GM23338 (cell line): Measurements from ENCODE around the gene TMEM182. TPM values are rescaled to one million over a fixed set of nuclear protein-coding genes. Genes with fewer than 3 reads are reported as not detected.

Source experiments
- ATAC-seq: fragments of 200-7000 bp; cut with Tn5 transposase; 3 replicates; pipeline ENCODE4 v1.9.1; 2020
- DNase-seq: peaks from one replicate; pipeline ENCODE4 v3.0.0-alpha.2; 2015; ENCODE audit warnings: low spot score
- H2AFZ ChIP-seq: fragments of 200-600 bp; sonication (generic); 2 replicates; pipeline ENCODE4 v1.8.0; 2016; ENCODE audit warnings: antibody characterized with exemption, mild to moderate bottlenecking, moderate library complexity
- H3F3A ChIP-seq: fragments of 200-600 bp; sonication (generic); replicated peaks from 2 replicates; pipeline ENCODE4 v1.8.0; 2017; ENCODE audit warnings: antibody characterized with exemption, mixed run types, low read depth
- H3K27ac ChIP-seq: fragments of 200-600 bp; sonication (generic); 2 replicates; pipeline ENCODE4 v1.6.1; 2016; ENCODE audit warnings: low read depth
- H3K27me3 ChIP-seq: fragments of 200-600 bp; sonication (generic); 2 replicates; pipeline ENCODE4 v1.8.0; 2016; ENCODE audit warnings: mild to moderate bottlenecking, mixed run types, moderate library complexity; ENCODE audit not compliant: insufficient read depth
- H3K36me3 ChIP-seq: fragments of 200-600 bp; sonication (generic); 2 replicates; pipeline ENCODE4 v1.8.0; 2016; ENCODE audit warnings: mild to moderate bottlenecking; ENCODE audit not compliant: insufficient read depth
- H3K4me1 ChIP-seq: fragments of 200-600 bp; sonication (generic); 2 replicates; pipeline ENCODE4 v1.8.0; 2016; ENCODE audit warnings: mild to moderate bottlenecking, moderate library complexity; ENCODE audit not compliant: insufficient read depth
- H3K4me2 ChIP-seq: fragments of 200-600 bp; sonication (generic); 2 replicates; pipeline ENCODE4 v1.7.1; 2017; ENCODE audit warnings: mixed run types
- H3K4me3 ChIP-seq: fragments of 200-600 bp; sonication (generic); 2 replicates; pipeline ENCODE4 v1.6.1; 2016; ENCODE audit warnings: mixed run types
- H3K79me2 ChIP-seq: fragments of 200-600 bp; sonication (generic); replicated peaks from 2 replicates; pipeline ENCODE4 v1.8.0; 2017; ENCODE audit warnings: mild to moderate bottlenecking; ENCODE audit not compliant: insufficient read depth
- H3K9me2 ChIP-seq: fragments of 200-600 bp; sonication (generic); 2 replicates; pipeline ENCODE4 v1.8.0; 2017; ENCODE audit not compliant: insufficient read depth
- H4K20me1 ChIP-seq: fragments of 200-600 bp; sonication (generic); replicated peaks from 2 replicates; pipeline ENCODE4 v1.8.0; 2017; ENCODE audit warnings: mild to moderate bottlenecking; ENCODE audit not compliant: insufficient read depth
- H3K27ac Mint-ChIP-seq: 2 replicates; pipeline ENCODE4 v1.8.0; 2020; ENCODE audit warnings: inconsistent platforms, mild to moderate bottlenecking, moderate library complexity, mixed read lengths
- H3K27me3 Mint-ChIP-seq: 3 replicates; pipeline ENCODE4 v1.8.0; 2022; ENCODE audit warnings: low read depth, mild to moderate bottlenecking, moderate library complexity, mixed read lengths, inconsistent platforms; ENCODE audit not compliant: insufficient read depth, poor library complexity
- H3K36me3 Mint-ChIP-seq: 3 replicates; pipeline ENCODE4 v1.8.0; 2021; ENCODE audit warnings: low read depth, mild to moderate bottlenecking, inconsistent platforms, moderate library complexity, mixed read lengths
- H3K4me1 Mint-ChIP-seq: 3 replicates; pipeline ENCODE4 v1.8.0; 2020; ENCODE audit warnings: mild to moderate bottlenecking, inconsistent platforms, mixed read lengths
- H3K4me3 Mint-ChIP-seq: 3 replicates; pipeline ENCODE4 v1.8.0; 2021; ENCODE audit warnings: moderate library complexity, mild to moderate bottlenecking, inconsistent platforms, mixed read lengths
- H3K9me3 Mint-ChIP-seq: 3 replicates; pipeline ENCODE4 v1.8.0; 2020; ENCODE audit warnings: moderate library complexity, mild to moderate bottlenecking, inconsistent platforms, mixed read lengths
- CREB1 ChIP-seq: fragments of 250-450 bp; sonication (Bioruptor Pico); IDR thresholded peaks from 2 replicates; pipeline ENCODE4 v1.5.0; 2020; ENCODE audit warnings: low read depth, mild to moderate bottlenecking, moderate library complexity
- EZH2 ChIP-seq: fragments of 200-600 bp; sonication (generic); IDR thresholded peaks from one replicate; pipeline ENCODE4 v1.8.0; 2017; ENCODE audit warnings: antibody characterized with exemption, mild to moderate bottlenecking, low read depth; ENCODE audit not compliant: unreplicated experiment
- EZH2phosphoT487 ChIP-seq: fragments of 200-600 bp; sonication (generic); IDR thresholded peaks from one replicate; pipeline ENCODE4 v1.8.1; 2018; ENCODE audit warnings: antibody characterized with exemption; ENCODE audit not compliant: unreplicated experiment
- JUNB ChIP-seq: IDR thresholded peaks from one replicate; pipeline ENCODE4 v1.6.1; 2016; ENCODE audit warnings: antibody characterized with exemption; ENCODE audit not compliant: unreplicated experiment
- NANOG ChIP-seq: IDR thresholded peaks from 2 replicates; pipeline ENCODE4 v1.6.1; 2016; ENCODE audit warnings: antibody characterized with exemption, borderline replicate concordance
- POLR2AphosphoS5 ChIP-seq: IDR thresholded peaks from 2 replicates; pipeline ENCODE4 v1.6.1; 2016; ENCODE audit warnings: antibody characterized with exemption, low read depth
- REST ChIP-seq: IDR thresholded peaks from one replicate; pipeline ENCODE4 v1.6.1; 2018; ENCODE audit warnings: antibody characterized with exemption; ENCODE audit not compliant: unreplicated experiment
- STAT1 ChIP-seq: IDR thresholded peaks from one replicate; pipeline ENCODE4 v1.6.1; 2016; ENCODE audit warnings: antibody characterized with exemption; ENCODE audit not compliant: unreplicated experiment
- ZNF114 ChIP-seq: fragments of 250-450 bp; sonication (Bioruptor Pico); IDR thresholded peaks from 2 replicates; pipeline ENCODE4 v1.5.0; 2020; ENCODE audit warnings: mild to moderate bottlenecking, moderate library complexity
- ZNF331 ChIP-seq: fragments of 250-450 bp; sonication (Bioruptor Pico); IDR thresholded peaks from 2 replicates; pipeline ENCODE4 v1.5.0; 2020; ENCODE audit warnings: low read depth, mild to moderate bottlenecking, moderate library complexity
- polyA plus RNA-seq: library from polyadenylated mRNA; unstranded; fragments of >200 nt; fragmentation: Nextera tagmentation; extraction: Ambion mirVana; gene quantifications from 2 replicates; pipeline ENCODE4 v1.2.1, GENCODE V29; 2016
- total RNA-seq: library from RNA; depleted of rRNA; stranded (reverse); fragments of >200 nt; shearing (Covaris generic); gene quantifications from 2 replicates; pipeline ENCODE4 v1.2.3, GENCODE V29; 2014
- TF ChIP-seq, protein P1 (sequence below): IDR thresholded peaks from 2 replicates; pipeline ENCODE4 v1.6.1; 2016; ENCODE audit warnings: antibody characterized with exemption
- TF ChIP-seq, protein P2 (sequence below): fragments of 250-450 bp; sonication (Bioruptor Pico); IDR thresholded peaks from 2 replicates; pipeline ENCODE4 v1.5.0; 2020; ENCODE audit warnings: mild to moderate bottlenecking, moderate library complexity

TMEM182 gene
- total and polyA plus RNA-seq, 2 experiments from 2014 or later = 5.2 to 7.2 TPM

- H3K4me1 ChIP-seq = no peaks in the 10 kb centered on the region
- H3K4me3 Mint-ChIP-seq = no peak overlapping the region
- H3K27ac Mint-ChIP-seq = no peak overlapping the region
- H2AFZ ChIP-seq = no peak overlapping the region
- no peak overlapping the region for H3K4me3 ChIP-seq
- H3F3A ChIP-seq = no peaks in the 10 kb centered on the region
- no peaks in the 10 kb centered on the region for H3K27me3 ChIP-seq
- no peaks in the 10 kb centered on the region for H3K9me3 Mint-ChIP-seq
- H3K36me3 Mint-ChIP-seq = peaks cover 12% of the 10 kb centered on the region
- H3K4me2 ChIP-seq = no peak overlapping the region
- TF ChIP-seq NANOG = no peak
- TF ChIP-seq POLR2AphosphoS5 = no peak
- no peaks in the 10 kb centered on the region for H3K79me2 ChIP-seq
- no peak for ATAC-seq
- no peaks in the 10 kb centered on the region for H3K36me3 ChIP-seq
- H4K20me1 ChIP-seq = 0 out of 2 replicates have a peak, but pooled peaks cover 4% of the 10 kb centered on the region
- no peaks in the 10 kb centered on the region for H3K27me3 Mint-ChIP-seq
- no peak for DNase-seq
- H3K27ac ChIP-seq = no peak overlapping the region
- no peaks in the 10 kb centered on the region for H3K9me2 ChIP-seq
- H3K4me1 Mint-ChIP-seq = no peaks in the 10 kb centered on the region
These were observed 2.3 kb downstream of the TMEM182 start for GRCh38 chr2:102764083-102764482.

- no peak for ATAC-seq
- Histone ChIP-seq H3K27ac (no peak overlapping the region), H3K79me2 (no peaks in the 10 kb centered on the region), H4K20me1 (0 out of 2 replicates have a peak, but pooled peaks cover 4% of the 10 kb centered on the region), H2AFZ (no peak overlapping the region), H3K4me3 (no peak overlapping the region), H3F3A (no peaks in the 10 kb centered on the region), H3K36me3 (no peaks in the 10 kb centered on the region), H3K4me1 (no peaks in the 10 kb centered on the region), H3K27me3 (no peaks in the 10 kb centered on the region), H3K4me2 (no peak overlapping the region), H3K9me2 (no peaks in the 10 kb centered on the region)
- Mint-ChIP-seq H3K4me1 (no peaks in the 10 kb centered on the region; the same call in 2 of the 3 replicates), H3K36me3 (peaks cover 17% of the 10 kb centered on the region), H3K9me3 (no peaks in the 10 kb centered on the region), H3K27me3 (no peaks in the 10 kb centered on the region), H3K4me3 (no peak overlapping the region), H3K27ac (no peak overlapping the region)
- no peak for TF ChIP-seq CREB1
- no peak for TF ChIP-seq REST
- TF ChIP-seq EZH2phosphoT487 = no peak
- no peak for TF ChIP-seq POLR2AphosphoS5
- TF ChIP-seq EZH2 = no peak
- no peak for TF ChIP-seq ZNF114 (CRISPR knock-in tag)
- TF ChIP-seq STAT1 = no peak
- TF ChIP-seq JUNB = no peak
- no peak for TF ChIP-seq NANOG
- TF ChIP-seq ZNF331 (CRISPR knock-in tag) = no peak
- TF ChIP-seq, protein P1, sequence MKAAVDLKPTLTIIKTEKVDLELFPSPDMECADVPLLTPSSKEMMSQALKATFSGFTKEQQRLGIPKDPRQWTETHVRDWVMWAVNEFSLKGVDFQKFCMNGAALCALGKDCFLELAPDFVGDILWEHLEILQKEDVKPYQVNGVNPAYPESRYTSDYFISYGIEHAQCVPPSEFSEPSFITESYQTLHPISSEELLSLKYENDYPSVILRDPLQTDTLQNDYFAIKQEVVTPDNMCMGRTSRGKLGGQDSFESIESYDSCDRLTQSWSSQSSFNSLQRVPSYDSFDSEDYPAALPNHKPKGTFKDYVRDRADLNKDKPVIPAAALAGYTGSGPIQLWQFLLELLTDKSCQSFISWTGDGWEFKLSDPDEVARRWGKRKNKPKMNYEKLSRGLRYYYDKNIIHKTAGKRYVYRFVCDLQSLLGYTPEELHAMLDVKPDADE = no peak
- TF ChIP-seq, protein P2, sequence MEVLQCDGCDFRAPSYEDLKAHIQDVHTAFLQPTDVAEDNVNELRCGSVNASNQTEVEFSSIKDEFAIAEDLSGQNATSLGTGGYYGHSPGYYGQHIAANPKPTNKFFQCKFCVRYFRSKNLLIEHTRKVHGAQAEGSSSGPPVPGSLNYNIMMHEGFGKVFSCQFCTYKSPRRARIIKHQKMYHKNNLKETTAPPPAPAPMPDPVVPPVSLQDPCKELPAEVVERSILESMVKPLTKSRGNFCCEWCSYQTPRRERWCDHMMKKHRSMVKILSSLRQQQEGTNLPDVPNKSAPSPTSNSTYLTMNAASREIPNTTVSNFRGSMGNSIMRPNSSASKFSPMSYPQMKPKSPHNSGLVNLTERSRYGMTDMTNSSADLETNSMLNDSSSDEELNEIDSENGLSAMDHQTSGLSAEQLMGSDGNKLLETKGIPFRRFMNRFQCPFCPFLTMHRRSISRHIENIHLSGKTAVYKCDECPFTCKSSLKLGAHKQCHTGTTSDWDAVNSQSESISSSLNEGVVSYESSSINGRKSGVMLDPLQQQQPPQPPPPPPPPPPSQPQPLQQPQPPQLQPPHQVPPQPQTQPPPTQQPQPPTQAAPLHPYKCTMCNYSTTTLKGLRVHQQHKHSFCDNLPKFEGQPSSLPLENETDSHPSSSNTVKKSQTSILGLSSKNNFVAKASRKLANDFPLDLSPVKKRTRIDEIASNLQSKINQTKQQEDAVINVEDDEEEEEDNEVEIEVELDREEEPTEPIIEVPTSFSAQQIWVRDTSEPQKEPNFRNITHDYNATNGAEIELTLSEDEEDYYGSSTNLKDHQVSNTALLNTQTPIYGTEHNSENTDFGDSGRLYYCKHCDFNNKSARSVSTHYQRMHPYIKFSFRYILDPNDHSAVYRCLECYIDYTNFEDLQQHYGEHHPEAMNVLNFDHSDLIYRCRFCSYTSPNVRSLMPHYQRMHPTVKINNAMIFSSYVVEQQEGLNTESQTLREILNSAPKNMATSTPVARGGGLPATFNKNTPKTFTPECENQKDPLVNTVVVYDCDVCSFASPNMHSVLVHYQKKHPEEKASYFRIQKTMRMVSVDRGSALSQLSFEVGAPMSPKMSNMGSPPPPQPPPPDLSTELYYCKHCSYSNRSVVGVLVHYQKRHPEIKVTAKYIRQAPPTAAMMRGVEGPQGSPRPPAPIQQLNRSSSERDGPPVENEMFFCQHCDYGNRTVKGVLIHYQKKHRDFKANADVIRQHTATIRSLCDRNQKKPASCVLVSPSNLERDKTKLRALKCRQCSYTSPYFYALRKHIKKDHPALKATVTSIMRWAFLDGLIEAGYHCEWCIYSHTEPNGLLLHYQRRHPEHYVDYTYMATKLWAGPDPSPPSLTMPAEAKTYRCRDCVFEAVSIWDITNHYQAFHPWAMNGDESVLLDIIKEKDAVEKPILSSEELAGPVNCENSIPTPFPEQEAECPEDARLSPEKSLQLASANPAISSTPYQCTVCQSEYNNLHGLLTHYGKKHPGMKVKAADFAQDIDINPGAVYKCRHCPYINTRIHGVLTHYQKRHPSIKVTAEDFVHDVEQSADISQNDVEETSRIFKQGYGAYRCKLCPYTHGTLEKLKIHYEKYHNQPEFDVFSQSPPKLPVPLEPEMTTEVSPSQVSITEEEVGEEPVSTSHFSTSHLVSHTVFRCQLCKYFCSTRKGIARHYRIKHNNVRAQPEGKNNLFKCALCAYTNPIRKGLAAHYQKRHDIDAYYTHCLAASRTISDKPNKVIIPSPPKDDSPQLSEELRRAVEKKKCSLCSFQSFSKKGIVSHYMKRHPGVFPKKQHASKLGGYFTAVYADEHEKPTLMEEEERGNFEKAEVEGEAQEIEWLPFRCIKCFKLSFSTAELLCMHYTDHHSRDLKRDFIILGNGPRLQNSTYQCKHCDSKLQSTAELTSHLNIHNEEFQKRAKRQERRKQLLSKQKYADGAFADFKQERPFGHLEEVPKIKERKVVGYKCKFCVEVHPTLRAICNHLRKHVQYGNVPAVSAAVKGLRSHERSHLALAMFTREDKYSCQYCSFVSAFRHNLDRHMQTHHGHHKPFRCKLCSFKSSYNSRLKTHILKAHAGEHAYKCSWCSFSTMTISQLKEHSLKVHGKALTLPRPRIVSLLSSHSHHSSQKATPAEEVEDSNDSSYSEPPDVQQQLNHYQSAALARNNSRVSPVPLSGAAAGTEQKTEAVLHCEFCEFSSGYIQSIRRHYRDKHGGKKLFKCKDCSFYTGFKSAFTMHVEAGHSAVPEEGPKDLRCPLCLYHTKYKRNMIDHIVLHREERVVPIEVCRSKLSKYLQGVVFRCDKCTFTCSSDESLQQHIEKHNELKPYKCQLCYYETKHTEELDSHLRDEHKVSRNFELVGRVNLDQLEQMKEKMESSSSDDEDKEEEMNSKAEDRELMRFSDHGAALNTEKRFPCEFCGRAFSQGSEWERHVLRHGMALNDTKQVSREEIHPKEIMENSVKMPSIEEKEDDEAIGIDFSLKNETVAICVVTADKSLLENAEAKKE (CRISPR knock-in tag) = no peak
- no peak for DNase-seq
These were observed 3.2 kb downstream of the TMEM182 start for GRCh38 chr2:102765061-102765460.
